Psoas muscle (tissue), 8 donors: ENCODE results near the gene MCM3. TPM values are rescaled to one million over a fixed set of nuclear protein-coding genes. Genes with fewer than 3 reads are reported as not detected.

Experiments used
- ATAC-seq, 4 donors: fragments of 200-7000 bp; cut with Tn5 transposase; one replicate each; pipeline ENCODE4 v1.9.1; 2020; ENCODE audit warnings: moderate library complexity in 3 of 4, mild to moderate bottlenecking in 2 of 4
- DNase-seq, 2 donors: peaks; one replicate each; pipeline ENCODE4 v3.0.0-alpha.2; 2020
- H3K27ac ChIP-seq: fragments of 200-600 bp; one replicate; pipeline ENCODE4 v1.8.0; 2022
- H3K27me3 ChIP-seq, 3 donors: fragments of 200-600 bp in 1 of 3; one replicate each; pipeline versions ENCODE4 v1.6.1 to v1.8.0; 2013 to 2022; ENCODE audit warnings: low read length in 2 of 3, mild to moderate bottlenecking in 2 of 3, moderate library complexity in 1 of 3; ENCODE audit not compliant: insufficient read depth in 3 of 3
- H3K36me3 ChIP-seq, 2 donors: fragments of 200-600 bp in 1 of 2; one replicate each; pipeline versions ENCODE4 v1.6.1 to v1.8.0; 2013 to 2022; ENCODE audit warnings: low read depth in 1 of 2, mild to moderate bottlenecking in 1 of 2, moderate library complexity in 1 of 2; ENCODE audit not compliant: insufficient read depth in 1 of 2
- H3K4me1 ChIP-seq: fragments of 200-600 bp; one replicate; pipeline ENCODE4 v1.8.0; 2022
- H3K4me3 ChIP-seq: fragments of 200-600 bp; one replicate; pipeline ENCODE4 v1.8.0; 2022; ENCODE audit warnings: mild to moderate bottlenecking
- H3K9me3 ChIP-seq: fragments of 200-600 bp; one replicate; pipeline ENCODE4 v1.8.0; 2022
- CTCF ChIP-seq: fragments of 200-600 bp; IDR thresholded peaks from one replicate; pipeline ENCODE4 v1.8.0; 2022; ENCODE audit warnings: antibody characterized with exemption
- WGBS, 3 donors: extraction: QIAGEN DNeasy Blood & Tissue Kit; methylation state at CpG; one replicate each; pipeline versions ENCODE4 v1.1.6 to v1.1.7; 2013; 5-methylcytosine and 5-hydroxymethylcytosine counted together
- intact Hi-C, 2 donors: fragments of 100-400 bp; cut with DNase I; formaldehyde crosslinking; loops; one replicate each; pipeline versions ENCODE4 v1.11.0 to v1.14.2; 2022
- polyA plus RNA-seq, 3 donors: library from polyadenylated mRNA; stranded (reverse); fragments of 200-250 nt; gene quantifications; one replicate each; pipeline ENCODE4 v1.2.3, GENCODE V29; 2013
- total RNA-seq, 4 donors: library from RNA; stranded (reverse); fragmentation: NEBNext Ultra II Directional in 2 of 4; extraction: Animal tissue kit (Norgen Biotek cat#: 25700) in 2 of 4; gene quantifications; one replicate each; pipeline versions ENCODE4 v1.2.1 to v1.2.4, GENCODE V29; 2021 to 2023
- donor health status: healthy with polysubstance abuse.
- donor health status: DM: no; HTN: no; CAD: no; lungs with moderate emphysema.
- donor health status: Bipolar disorder and iron deficiency.
- donor health status: healthy.
- donor health status: DM: yes; HTN: yes; CAD: no.
- donor health status: DM: no; HTN: no; CAD: no.
- donor health status: DM: no; HTN: no; CAD: no.
- donor health status: DM: yes; HTN: yes; CAD: no.

The MCM3 gene
- total and polyA plus RNA-seq, 7 donors = 7.6 to 25.0 (median 11.2) TPM

DNA sequence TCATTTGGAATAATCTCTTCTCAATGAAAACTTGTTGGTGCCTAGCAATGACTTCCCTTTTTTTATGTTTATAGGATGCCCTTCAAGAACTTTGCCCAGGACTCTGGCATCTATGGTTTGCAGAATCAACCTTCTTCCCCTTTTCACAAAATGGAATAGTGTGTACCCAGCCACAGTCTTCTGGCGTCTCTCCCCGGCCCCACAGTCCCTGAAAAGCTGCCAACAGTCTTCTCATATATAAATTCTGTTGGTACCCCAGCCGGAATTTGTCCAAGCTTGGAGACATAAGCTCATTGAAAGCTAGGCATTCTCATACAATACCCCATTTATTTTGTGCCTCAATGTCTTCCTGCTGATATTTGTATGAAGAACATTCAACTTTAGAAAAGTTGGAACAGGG lies 26.4 kb upstream of the MCM3 start:
- DNase-seq = no peak
- H3K4me1 ChIP-seq = no peaks in the 10 kb centered on the region
- intact Hi-C loops = no loop called here
- no peaks in the 10 kb centered on the region for H3K9me3 ChIP-seq
- no peak for ATAC-seq
- no peak for TF ChIP-seq CTCF
- H3K27me3 ChIP-seq = no peaks in the 10 kb centered on the region
- H3K36me3 ChIP-seq = no peaks in the 10 kb centered on the region
- no peak overlapping the region for H3K4me3 ChIP-seq
- WGBS, 3 donors = 30 to 46% (median 42%) methylated on average over 3 of the region's 3 CpGs
- H3K27ac ChIP-seq = no peak overlapping the region

- DNase-seq = no peak
- no peak for ATAC-seq
- WGBS, 3 donors = 52 to 56% (median 55%) methylated on average over 1 of the region's 1 CpG
- no peak overlapping the region for H3K27ac ChIP-seq
- H3K4me1 ChIP-seq = no peaks in the 10 kb centered on the region
- H3K9me3 ChIP-seq = no peaks in the 10 kb centered on the region
- H3K36me3 ChIP-seq = no peaks in the 10 kb centered on the region
- intact Hi-C loops = no loop called here
- no peaks in the 10 kb centered on the region for H3K27me3 ChIP-seq
- no peak for TF ChIP-seq CTCF
- H3K4me3 ChIP-seq = no peak overlapping the region
Observed at GRCh38 chr6:52307900-52308372, 23.4 kb upstream of the MCM3 start.

DNA sequence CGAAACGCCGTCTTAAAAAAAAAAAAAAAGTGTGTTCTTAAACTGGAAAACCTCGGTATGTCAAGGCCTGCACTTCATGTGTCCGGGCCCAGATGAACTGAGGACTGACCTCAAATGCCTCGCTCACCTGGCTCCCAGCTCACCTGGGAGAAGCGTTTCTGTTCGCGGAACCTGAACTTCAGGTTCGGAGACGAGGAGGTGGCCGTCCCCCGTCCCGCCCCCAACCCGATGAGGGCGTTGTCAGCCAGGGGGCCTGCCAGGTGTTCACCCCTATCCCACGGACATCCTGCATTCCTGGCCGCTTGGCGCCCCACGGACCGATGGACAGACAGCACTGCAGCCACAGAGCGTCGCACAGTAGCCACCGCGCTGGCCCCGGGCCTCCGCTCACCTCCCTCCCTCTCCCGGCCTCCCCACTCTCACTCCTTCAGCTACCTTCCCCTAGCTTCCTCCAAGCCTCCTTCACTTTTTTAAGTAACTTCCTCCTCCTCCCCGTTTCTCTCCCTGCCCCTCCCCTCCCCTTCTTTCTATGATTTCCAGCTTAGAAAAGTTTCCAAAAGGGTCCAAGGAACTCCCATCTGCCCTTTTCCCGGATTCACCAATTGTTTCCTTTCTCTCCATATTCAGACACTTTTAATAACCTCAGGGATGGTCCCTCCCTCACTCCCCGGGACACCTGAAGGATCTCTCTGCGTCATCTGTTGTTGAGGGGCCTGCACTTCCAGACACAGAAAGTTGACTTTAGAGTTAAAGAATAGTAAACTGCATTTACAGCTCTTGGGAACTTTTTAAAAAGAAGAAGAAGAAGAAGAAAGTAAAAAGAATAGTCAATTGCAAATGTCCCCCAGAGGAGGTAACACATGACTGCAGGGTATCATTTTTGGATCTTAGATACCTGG lies 22.7 kb upstream of the MCM3 start:
- 58 to 64% (median 59%) methylated on average over 32 of the region's 32 CpGs for WGBS, 3 donors
- H3K36me3 ChIP-seq = no peaks in the 10 kb centered on the region
- no peaks in the 10 kb centered on the region for H3K27me3 ChIP-seq
- no peak for TF ChIP-seq CTCF
- H3K4me1 ChIP-seq = no peaks in the 10 kb centered on the region
- no peak for DNase-seq
- H3K4me3 ChIP-seq = no peak overlapping the region
- no peak overlapping the region for H3K27ac ChIP-seq
- H3K9me3 ChIP-seq = no peaks in the 10 kb centered on the region
- intact Hi-C loops = no loop called here
- no peak for ATAC-seq

GRCh38 chr6:52305948-52306767 lies 21.6 kb upstream of the MCM3 start:
- Histone ChIP-seq H3K4me1 (no peaks in the 10 kb centered on the region), H3K27ac (no peak overlapping the region), H3K27me3 (no peaks in the 10 kb centered on the region), H3K36me3 (no peaks in the 10 kb centered on the region), H3K9me3 (no peaks in the 10 kb centered on the region), H3K4me3 (no peak overlapping the region)
- ATAC-seq = no peak
- no peak for DNase-seq
- WGBS, 3 donors = 88 to 93% (median 93%) methylated on average over 14 to 15 of the region's 15 CpGs
- intact Hi-C loops = no loop called here
- TF ChIP-seq CTCF = no peak
